Measurements from ENCODE around the gene COPZ2. TPM values are rescaled to one million over a fixed set of nuclear protein-coding genes. Genes with fewer than 3 reads are reported as not detected.

Gene COPZ2
- total and polyA plus RNA-seq, 9 of the 15 experiments (the other 6 are each of a cell fraction or from before 2014, with no cell fraction given) = 0.22 to 0.49 TPM; not detected in 7

DNA sequence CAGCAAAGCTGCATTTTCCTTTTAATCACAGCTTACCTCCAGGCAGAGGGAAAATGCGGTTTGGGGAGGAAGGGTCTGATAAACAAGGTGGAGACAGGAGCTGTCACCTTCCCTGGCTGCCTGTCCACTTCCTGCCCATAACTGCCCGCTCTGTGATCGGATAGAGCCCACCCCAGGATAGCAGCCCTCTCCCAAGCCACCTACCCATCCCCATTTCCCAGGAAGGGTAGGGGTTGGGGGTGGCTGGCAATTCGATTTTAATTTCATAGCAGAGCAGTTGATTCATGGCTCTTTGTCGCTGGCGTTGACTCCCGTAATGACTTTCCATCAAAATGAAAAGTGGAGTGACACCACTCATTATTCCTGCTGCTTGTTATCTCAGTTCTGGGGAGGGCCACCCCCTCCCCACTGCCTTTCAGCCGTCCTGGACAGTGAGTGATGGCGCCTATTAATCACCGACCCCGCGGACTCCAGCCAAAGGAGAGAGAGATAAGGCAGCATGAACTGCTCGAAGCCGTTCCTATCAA is 55.4 kb downstream of the COPZ2 start (continued):
- TF ChIP-seq, protein P1, sequence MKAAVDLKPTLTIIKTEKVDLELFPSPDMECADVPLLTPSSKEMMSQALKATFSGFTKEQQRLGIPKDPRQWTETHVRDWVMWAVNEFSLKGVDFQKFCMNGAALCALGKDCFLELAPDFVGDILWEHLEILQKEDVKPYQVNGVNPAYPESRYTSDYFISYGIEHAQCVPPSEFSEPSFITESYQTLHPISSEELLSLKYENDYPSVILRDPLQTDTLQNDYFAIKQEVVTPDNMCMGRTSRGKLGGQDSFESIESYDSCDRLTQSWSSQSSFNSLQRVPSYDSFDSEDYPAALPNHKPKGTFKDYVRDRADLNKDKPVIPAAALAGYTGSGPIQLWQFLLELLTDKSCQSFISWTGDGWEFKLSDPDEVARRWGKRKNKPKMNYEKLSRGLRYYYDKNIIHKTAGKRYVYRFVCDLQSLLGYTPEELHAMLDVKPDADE (conservative IDR thresholded peaks at IDR 0.05; ENCODE audit: control insufficient read depth, low read depth, low read length) = no peak
- no peak for TF ChIP-seq CEBPG (CRISPR knock-in tag; IDR thresholded peaks at IDR 0.05)
- no peak for TF ChIP-seq CEBPG (tag; conservative IDR thresholded peaks at IDR 0.05 in 1 of 2, IDR thresholded peaks at IDR 0.05 in 1 of 2)
- peak; percentile 26; the same call in 1 of the 2 replicates for TF ChIP-seq POLR2AphosphoS5 (IDR thresholded peaks at IDR 0.05; ENCODE audit: control insufficient read depth, insufficient read depth, low read depth, low read length)
- TF ChIP-seq RFX1 (IDR thresholded peaks at IDR 0.05) = no peak

DNA sequence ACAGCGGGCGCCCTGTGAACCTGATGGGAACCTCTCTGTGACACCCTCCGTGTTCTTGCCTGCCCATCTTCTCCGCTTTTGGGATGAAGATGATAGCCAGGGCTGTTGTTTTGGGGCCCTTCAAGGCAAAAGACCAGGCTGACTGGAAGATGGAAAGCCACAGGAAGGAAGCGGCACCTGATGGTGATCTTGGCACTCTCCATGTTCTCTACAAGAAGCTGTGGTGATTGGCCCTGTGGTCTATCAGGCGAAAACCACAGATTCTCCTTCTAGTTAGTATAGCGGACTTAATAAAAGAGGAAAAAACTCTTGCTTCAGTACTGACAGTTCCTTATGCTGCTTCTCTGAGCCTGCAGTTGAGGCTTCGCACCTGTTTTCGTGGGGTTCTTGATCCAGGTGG is 56.1 kb downstream of the COPZ2 start:
- ATAC-seq (no peak), FAIRE-seq (no peak), DNase-seq (ENCODE audit: extremely low read depth in 1 of 4, low spot score in 3 of 4) (no peak)
- H3K36me3 ChIP-seq (ENCODE audit: control insufficient read depth, insufficient read depth, low read length) = peaks cover 73% of the 10 kb centered on the region
- peaks cover 12% of the 10 kb centered on the region; the same call in 1 of the 2 replicates for H4K20me1 ChIP-seq (replicated peaks; ENCODE audit: control insufficient read depth, insufficient read depth, low read length)
- POLR2A ChIA-PET = interaction anchor here (0.6 to 2.9 kb wide), 8 partner anchors 13 to 605 kb away, joined by 3 to 8 read pairs (median 4); no protein-coding TSS in a partner anchor
- H3K9ac ChIP-seq (ENCODE audit: insufficient read depth in 1 of 2, low read depth in 2 of 2, low read length in 2 of 2) = peak overlapping the region; percentile 3 to 66; a peak in 2 of 4 replicates
- H3K27ac ChIP-seq (ENCODE audit: extremely low read depth, low read depth, low read length) = peak overlapping the region; percentile 33; the same call in 2 of the 3 replicates
- 95% methylated on average over 9 of the region's 9 CpGs for WGBS (ENCODE audit: insufficient coverage, low coverage, missing lambda C conversion rate)
- no peak overlapping the region for H2AFZ ChIP-seq (ENCODE audit: low read depth, low read length)
- no peaks in the 10 kb centered on the region for H3K27me3 ChIP-seq (ENCODE audit: control insufficient read depth in 2 of 2, insufficient read depth in 2 of 2, low read length in 2 of 2)
- in situ Hi-C loops (cut with MboI) = loop anchor here (5.0 kb wide), 1 partner anchor 36 kb away; no protein-coding TSS in a partner anchor
- no peaks in the 10 kb centered on the region for H3K79me2 ChIP-seq (ENCODE audit: control insufficient read depth, insufficient read depth, low read length)
- H3K4me1 ChIP-seq (replicated peaks in 1 of 2; ENCODE audit: control insufficient read depth in 2 of 2, insufficient read depth in 2 of 2, low read length in 2 of 2) = peaks cover 34 to 50% of the 10 kb centered on the region in 2 experiments
- CTCF ChIA-PET (ENCODE audit: low intra/inter-chr PET ratio) = no interaction called here
- H3K9me3 ChIP-seq (replicated peaks; ENCODE audit: control insufficient read depth, insufficient read depth, low read depth, low read length) = no peaks in the 10 kb centered on the region
- H3K4me3 ChIP-seq = no peak overlapping the region
- peaks cover 4% of the 10 kb centered on the region for H3K9me1 ChIP-seq (ENCODE audit: control insufficient read depth, insufficient read depth, low read length)
- no TSS peak for BruUV-seq (replicated peaks)
- intact Hi-C loops (cut with micrococcal nuclease) = no loop called here
- H3K4me2 ChIP-seq (ENCODE audit: insufficient read depth, low read length) = peak overlapping the region; percentile 47; the same call in 1 of the 2 replicates
- no peak for TF ChIP-seq NUFIP1 (IDR thresholded peaks at IDR 0.05; ENCODE audit: partially characterized antibody)
- TF ChIP-seq, protein P2, sequence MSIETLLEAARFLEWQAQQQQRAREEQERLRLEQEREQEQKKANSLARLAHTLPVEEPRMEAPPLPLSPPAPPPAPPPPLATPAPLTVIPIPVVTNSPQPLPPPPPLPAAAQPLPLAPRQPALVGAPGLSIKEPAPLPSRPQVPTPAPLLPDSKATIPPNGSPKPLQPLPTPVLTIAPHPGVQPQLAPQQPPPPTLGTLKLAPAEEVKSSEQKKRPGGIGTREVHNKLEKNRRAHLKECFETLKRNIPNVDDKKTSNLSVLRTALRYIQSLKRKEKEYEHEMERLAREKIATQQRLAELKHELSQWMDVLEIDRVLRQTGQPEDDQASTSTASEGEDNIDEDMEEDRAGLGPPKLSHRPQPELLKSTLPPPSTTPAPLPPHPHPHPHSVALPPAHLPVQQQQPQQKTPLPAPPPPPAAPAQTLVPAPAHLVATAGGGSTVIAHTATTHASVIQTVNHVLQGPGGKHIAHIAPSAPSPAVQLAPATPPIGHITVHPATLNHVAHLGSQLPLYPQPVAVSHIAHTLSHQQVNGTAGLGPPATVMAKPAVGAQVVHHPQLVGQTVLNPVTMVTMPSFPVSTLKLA (conservative IDR thresholded peaks at IDR 0.05) = no peak
- TF ChIP-seq, protein P3, sequence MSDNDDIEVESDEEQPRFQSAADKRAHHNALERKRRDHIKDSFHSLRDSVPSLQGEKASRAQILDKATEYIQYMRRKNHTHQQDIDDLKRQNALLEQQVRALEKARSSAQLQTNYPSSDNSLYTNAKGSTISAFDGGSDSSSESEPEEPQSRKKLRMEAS (CRISPR knock-in tag; IDR thresholded peaks at IDR 0.05) = no peak
- TF ChIP-seq, protein P4, sequence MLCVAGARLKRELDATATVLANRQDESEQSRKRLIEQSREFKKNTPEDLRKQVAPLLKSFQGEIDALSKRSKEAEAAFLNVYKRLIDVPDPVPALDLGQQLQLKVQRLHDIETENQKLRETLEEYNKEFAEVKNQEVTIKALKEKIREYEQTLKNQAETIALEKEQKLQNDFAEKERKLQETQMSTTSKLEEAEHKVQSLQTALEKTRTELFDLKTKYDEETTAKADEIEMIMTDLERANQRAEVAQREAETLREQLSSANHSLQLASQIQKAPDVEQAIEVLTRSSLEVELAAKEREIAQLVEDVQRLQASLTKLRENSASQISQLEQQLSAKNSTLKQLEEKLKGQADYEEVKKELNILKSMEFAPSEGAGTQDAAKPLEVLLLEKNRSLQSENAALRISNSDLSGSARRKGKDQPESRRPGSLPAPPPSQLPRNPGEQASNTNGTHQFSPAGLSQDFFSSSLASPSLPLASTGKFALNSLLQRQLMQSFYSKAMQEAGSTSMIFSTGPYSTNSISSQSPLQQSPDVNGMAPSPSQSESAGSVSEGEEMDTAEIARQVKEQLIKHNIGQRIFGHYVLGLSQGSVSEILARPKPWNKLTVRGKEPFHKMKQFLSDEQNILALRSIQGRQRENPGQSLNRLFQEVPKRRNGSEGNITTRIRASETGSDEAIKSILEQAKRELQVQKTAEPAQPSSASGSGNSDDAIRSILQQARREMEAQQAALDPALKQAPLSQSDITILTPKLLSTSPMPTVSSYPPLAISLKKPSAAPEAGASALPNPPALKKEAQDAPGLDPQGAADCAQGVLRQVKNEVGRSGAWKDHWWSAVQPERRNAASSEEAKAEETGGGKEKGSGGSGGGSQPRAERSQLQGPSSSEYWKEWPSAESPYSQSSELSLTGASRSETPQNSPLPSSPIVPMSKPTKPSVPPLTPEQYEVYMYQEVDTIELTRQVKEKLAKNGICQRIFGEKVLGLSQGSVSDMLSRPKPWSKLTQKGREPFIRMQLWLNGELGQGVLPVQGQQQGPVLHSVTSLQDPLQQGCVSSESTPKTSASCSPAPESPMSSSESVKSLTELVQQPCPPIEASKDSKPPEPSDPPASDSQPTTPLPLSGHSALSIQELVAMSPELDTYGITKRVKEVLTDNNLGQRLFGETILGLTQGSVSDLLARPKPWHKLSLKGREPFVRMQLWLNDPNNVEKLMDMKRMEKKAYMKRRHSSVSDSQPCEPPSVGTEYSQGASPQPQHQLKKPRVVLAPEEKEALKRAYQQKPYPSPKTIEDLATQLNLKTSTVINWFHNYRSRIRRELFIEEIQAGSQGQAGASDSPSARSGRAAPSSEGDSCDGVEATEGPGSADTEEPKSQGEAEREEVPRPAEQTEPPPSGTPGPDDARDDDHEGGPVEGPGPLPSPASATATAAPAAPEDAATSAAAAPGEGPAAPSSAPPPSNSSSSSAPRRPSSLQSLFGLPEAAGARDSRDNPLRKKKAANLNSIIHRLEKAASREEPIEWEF (CRISPR knock-in tag; IDR thresholded peaks at IDR 0.05) = no peak
- TF ChIP-seq ESRRB (CRISPR knock-in tag; IDR thresholded peaks at IDR 0.05; ENCODE audit: borderline replicate concordance) = no peak
- no peak for TF ChIP-seq NR4A1 (CRISPR knock-in tag; IDR thresholded peaks at IDR 0.05)
- no peak for TF ChIP-seq NR4A1 (tag; IDR thresholded peaks at IDR 0.05)

Data from K562 (cell line).